IMR-90 (cell line): ENCODE results near the gene OXLD1. TPM values are rescaled to one million over a fixed set of nuclear protein-coding genes. Genes with fewer than 3 reads are reported as not detected.

Experiments used
- ATAC-seq: fragments of 200-7000 bp; cut with Tn5 transposase; 2 replicates; pipeline ENCODE4 v1.9.1; 2020; ENCODE audit warnings: low read depth, mild to moderate bottlenecking, moderate library complexity
- BruUV-seq: library from RNA; stranded (reverse); fragments of 400-500 nt; replicated peaks from 2 replicates; lab custom pipeline; 2021; lab: Mats Ljungman, UMichigan
- CTCF ChIA-PET: fragments of 300-600 bp; formaldehyde crosslinking; extraction: SDS; loops from one replicate; lab custom pipeline; 2021; ENCODE audit warnings: antibody characterized with exemption; lab: Yijun Ruan, JAX
- POLR2A ChIA-PET: fragments of 300-600 bp; sonication (Branson Sonifier 250); formaldehyde crosslinking; loops from one replicate; lab custom pipeline; 2022; ENCODE audit warnings: antibody characterized with exemption; ENCODE audit not compliant: unreplicated experiment; lab: Charles Lee
- DNase-seq: peaks from one replicate; pipeline ENCODE4 v3.0.0; 2013
- H2AFZ ChIP-seq: replicated peaks from 2 replicates; pipeline ENCODE3; 2013; ENCODE audit warnings: low read length, mild to moderate bottlenecking; ENCODE audit not compliant: poor library complexity
- H2AK5ac ChIP-seq: 2 replicates; pipeline ENCODE4 v1.6.1; 2013; ENCODE audit warnings: low read depth, low read length, inconsistent platforms
- H2AK9ac ChIP-seq: replicated peaks from 2 replicates; pipeline ENCODE3; 2013; ENCODE audit warnings: mild to moderate bottlenecking, low read depth, low read length, moderate library complexity; ENCODE audit not compliant: poor library complexity
- H2BK120ac ChIP-seq: 2 replicates; pipeline ENCODE4 v1.6.1; 2013; ENCODE audit warnings: low read depth, low read length, inconsistent platforms
- H2BK15ac ChIP-seq: 3 replicates; pipeline ENCODE4 v1.6.1; 2013; ENCODE audit warnings: low read depth, low read length, inconsistent platforms
- H2BK20ac ChIP-seq: 2 replicates; pipeline ENCODE4 v1.6.1; 2013; ENCODE audit warnings: low read depth, mild to moderate bottlenecking, inconsistent platforms, low read length, moderate library complexity
- H2BK5ac ChIP-seq: 2 replicates; pipeline ENCODE4 v1.6.1; 2013; ENCODE audit warnings: mild to moderate bottlenecking, low read depth, low read length, inconsistent platforms; ENCODE audit not compliant: poor library complexity, severe bottlenecking
- H3K14ac ChIP-seq: replicated peaks from 2 replicates; pipeline ENCODE4 v1.6.1; 2013; ENCODE audit warnings: low read depth, low read length, inconsistent platforms
- H3K18ac ChIP-seq: 2 replicates; pipeline ENCODE4 v1.6.1; 2013; ENCODE audit warnings: low read depth, low read length, control low read depth
- H3K23ac ChIP-seq: 2 replicates; pipeline ENCODE4 v1.6.1; 2013; ENCODE audit warnings: low read depth, low read length, inconsistent platforms
- H3K27ac ChIP-seq: 2 replicates; pipeline ENCODE4 v1.5.1; 2013; ENCODE audit warnings: mild to moderate bottlenecking, control low read depth, low read length; ENCODE audit not compliant: insufficient read depth
- H3K27me3 ChIP-seq: 2 replicates; pipeline ENCODE4 v1.6.1; 2013; ENCODE audit warnings: low read length; ENCODE audit not compliant: control insufficient read depth, insufficient read depth
- H3K36me3 ChIP-seq: 2 replicates; pipeline ENCODE4 v1.6.1; 2013; ENCODE audit warnings: low read length, mixed read lengths; ENCODE audit not compliant: control insufficient read depth, insufficient read depth
- H3K4ac ChIP-seq: 2 replicates; pipeline ENCODE4 v1.6.1; 2013; ENCODE audit warnings: low read depth, low read length, inconsistent platforms
- H3K4me1 ChIP-seq: 2 replicates; pipeline ENCODE4 v1.6.1; 2013; ENCODE audit warnings: low read length, mixed read lengths; ENCODE audit not compliant: control insufficient read depth, insufficient read depth
- H3K4me2 ChIP-seq: 2 replicates; pipeline ENCODE4 v1.6.1; 2013; ENCODE audit warnings: low read depth, mild to moderate bottlenecking, control low read depth, low read length, moderate library complexity
- H3K4me3 ChIP-seq: 2 replicates; pipeline ENCODE4 v1.5.1; 2013; ENCODE audit warnings: low read depth, mild to moderate bottlenecking, control low read depth, low read length, moderate library complexity; ENCODE audit not compliant: insufficient read depth
- H3K56ac ChIP-seq: 2 replicates; pipeline ENCODE4 v1.6.1; 2013; ENCODE audit warnings: low read length, inconsistent platforms; ENCODE audit not compliant: insufficient read depth; ENCODE audit errors: extremely low read depth
- H3K79me1 ChIP-seq, 2 experiments: 2 replicates each; pipeline ENCODE4 v1.6.1; 2013; ENCODE audit warnings: low read length in 2 of 2, inconsistent platforms in 1 of 2, low read depth in 1 of 2
- H3K9ac ChIP-seq: 2 replicates; pipeline ENCODE4 v1.6.1; 2013; ENCODE audit warnings: low read depth, low read length, control low read depth
- H3K9me1 ChIP-seq: 2 replicates; pipeline ENCODE4 v1.6.1; 2013; ENCODE audit warnings: low read length, inconsistent platforms; ENCODE audit not compliant: insufficient read depth
- H3K9me3 ChIP-seq: 2 replicates; pipeline ENCODE4 v1.6.1; 2013; ENCODE audit warnings: low read length; ENCODE audit not compliant: control insufficient read depth, insufficient read depth
- H4K20me1 ChIP-seq: 2 replicates; pipeline ENCODE4 v1.6.1; 2013; ENCODE audit warnings: low read length, inconsistent platforms; ENCODE audit not compliant: insufficient read depth
- H4K5ac ChIP-seq: 2 replicates; pipeline ENCODE4 v1.6.1; 2013; ENCODE audit warnings: mild to moderate bottlenecking, low read depth, low read length, control low read depth
- H4K8ac ChIP-seq, 2 experiments: 2 replicates each; pipeline ENCODE4 v1.6.1; 2013; ENCODE audit warnings: low read depth in 2 of 2, low read length in 2 of 2, control low read depth in 1 of 2, inconsistent platforms in 1 of 2
- H4K91ac ChIP-seq: 2 replicates; pipeline ENCODE4 v1.6.1; 2013; ENCODE audit warnings: low read depth, low read length, inconsistent platforms; ENCODE audit not compliant: insufficient read depth
- BHLHE40 ChIP-seq: fragments of 150-350 bp; IDR thresholded peaks from 2 replicates; pipeline ENCODE4 v1.6.1; 2016; ENCODE audit warnings: mild to moderate bottlenecking, low read depth, low read length
- CEBPB ChIP-seq: IDR thresholded peaks from 2 replicates; pipeline ENCODE4 v1.6.1; 2012; ENCODE audit warnings: low read depth, low read length, improper control_type of control experiment
- CHD1 ChIP-seq: IDR thresholded peaks from 2 replicates; pipeline ENCODE4 v1.6.1; 2012; ENCODE audit warnings: low read depth, low read length, improper control_type of control experiment
- CTCF ChIP-seq: conservative IDR thresholded peaks from 2 replicates; pipeline ENCODE4 v1.5.1; 2012; ENCODE audit warnings: mild to moderate bottlenecking, low read depth, low read length, improper control_type of control experiment
- ELK1 ChIP-seq: fragments of 150-350 bp; IDR thresholded peaks from 2 replicates; pipeline ENCODE4 v1.6.1; 2016; ENCODE audit warnings: low read depth, mild to moderate bottlenecking, low read length, moderate library complexity, borderline replicate concordance
- FOS ChIP-seq: fragments of 150-350 bp; IDR thresholded peaks from 2 replicates; pipeline ENCODE4 v1.6.1; 2016; ENCODE audit warnings: low read depth, low read length
- MAFK ChIP-seq: IDR thresholded peaks from 2 replicates; pipeline ENCODE4 v1.6.1; 2012; ENCODE audit warnings: low read depth, low read length, improper control_type of control experiment
- MAZ ChIP-seq: IDR thresholded peaks from 2 replicates; pipeline ENCODE4 v1.6.1; 2012; ENCODE audit warnings: low read depth, mild to moderate bottlenecking, low read length, improper control_type of control experiment, moderate library complexity, borderline replicate concordance
- MXI1 ChIP-seq: IDR thresholded peaks from 2 replicates; pipeline ENCODE4 v1.6.1; 2012; ENCODE audit warnings: low read depth, mild to moderate bottlenecking, low read length, moderate library complexity, borderline replicate concordance
- NFE2L2 ChIP-seq: fragments of 150-350 bp; IDR thresholded peaks from 2 replicates; pipeline ENCODE4 v1.6.1; 2016; ENCODE audit warnings: low read depth, mild to moderate bottlenecking, low read length
- POLR2A ChIP-seq: IDR thresholded peaks from 2 replicates; pipeline ENCODE4 v1.6.1; 2012; ENCODE audit warnings: mild to moderate bottlenecking, low read depth, low read length
- RAD21 ChIP-seq: IDR thresholded peaks from 2 replicates; pipeline ENCODE4 v1.6.1; 2012; ENCODE audit warnings: low read length, improper control_type of control experiment
- RCOR1 ChIP-seq: IDR thresholded peaks from 2 replicates; pipeline ENCODE4 v1.6.1; 2012; ENCODE audit warnings: mild to moderate bottlenecking, low read length, improper control_type of control experiment; ENCODE audit not compliant: insufficient replicate concordance
- RFX5 ChIP-seq: IDR thresholded peaks from 2 replicates; pipeline ENCODE4 v1.8.0; 2012; ENCODE audit warnings: low read depth, mild to moderate bottlenecking, low read length, moderate library complexity
- SMC3 ChIP-seq: fragments of 150-350 bp; IDR thresholded peaks from 2 replicates; pipeline ENCODE4 v1.6.1; 2016; ENCODE audit warnings: low read depth, mild to moderate bottlenecking, antibody characterized with exemption, low read length, moderate library complexity
- USF2 ChIP-seq: fragments of 150-350 bp; IDR thresholded peaks from 2 replicates; pipeline ENCODE4 v1.6.1; 2017; ENCODE audit warnings: mild to moderate bottlenecking, antibody characterized with exemption, low read length, low read depth
- WGBS, 2 experiments: methylation state at CpG; one replicate each; pipeline versions ENCODE4 v1.1.5 to v1.1.7; 2013; ENCODE audit warnings: missing lambda C conversion rate in 2 of 2; ENCODE audit not compliant: insufficient read length in 1 of 2; ENCODE audit errors: extremely low coverage in 2 of 2; 5-methylcytosine and 5-hydroxymethylcytosine counted together
- dilution Hi-C: fragments of 300-500 bp; cut with HindIII; formaldehyde crosslinking; loops from one replicate; pipeline ENCODE4 v1.14.3; 2018; ENCODE audit warnings: low sequenced_read_pairs; ENCODE audit not compliant: unreplicated experiment
- in situ Hi-C: fragments of 300-500 bp; cut with MboI; formaldehyde crosslinking; loops from 3 replicates; pipeline ENCODE4 v1.14.3; 2019; ENCODE audit warnings: low sequenced_read_pairs, inconsistent platforms, mixed read lengths
- intact Hi-C: fragments of 100-400 bp; cut with micrococcal nuclease; formaldehyde crosslinking; loops from 2 replicates; pipeline ENCODE4 v1.10.0; 2022
- polyA plus RNA-seq, 3 experiments: library from polyadenylated mRNA; depleted of rRNA; stranded (reverse); fragments of >200 nt; gene quantifications; 2 replicates each; pipeline ENCODE4 v1.2.3, GENCODE V29; 2012; ENCODE audit warnings: low replicate concordance in 1 of 3
- total RNA-seq: library from RNA; depleted of rRNA; stranded (reverse); fragments of >200 nt; gene quantifications from 2 replicates; pipeline ENCODE4 v1.2.3, GENCODE V29; 2012

The OXLD1 gene
- total and polyA plus RNA-seq, 2 of the 4 experiments (the other 2 are of a cell fraction), result 9.9 to 22.3 TPM

GRCh38 chr17:81647640-81648012, 18.8 kb downstream of the OXLD1 start:
- DNase-seq (no peak), ATAC-seq (no peak)
- no peak overlapping the region for H2BK20ac ChIP-seq
- intact Hi-C loops (no loop called here), dilution Hi-C loops (no loop called here), in situ Hi-C loops (no loop called here)
- no peak overlapping the region for H3K9ac ChIP-seq
- H3K9me1 ChIP-seq, result peaks cover 12% of the 10 kb centered on the region
- no peak overlapping the region for H3K27ac ChIP-seq
- no peak overlapping the region for H3K4ac ChIP-seq
- peaks cover 0 to 1% of the 10 kb centered on the region in 2 experiments; a peak in 1 of 4 replicates for H3K79me1 ChIP-seq
- H3K4me3 ChIP-seq, result no peak overlapping the region
- H3K36me3 ChIP-seq, result 0 out of 2 replicates have a peak, but pooled peaks cover 2% of the 10 kb centered on the region
- no peak overlapping the region for H4K91ac ChIP-seq
- ChIA-PET POLR2A (no interaction called here), CTCF (no interaction called here)
- no peak overlapping the region for H4K8ac ChIP-seq
- H3K4me1 ChIP-seq, result peaks cover 6% of the 10 kb centered on the region
- no peak overlapping the region for H4K5ac ChIP-seq
- whole genome bisulfite sequencing, 2 experiments, result 4% methylated on average over 12 of the region's 21 CpGs; no CpG with 5 or more reads in 1 of the 2 experiments
- H3K27me3 ChIP-seq, result peaks cover 19% of the 10 kb centered on the region
- H2BK5ac ChIP-seq, result no peak overlapping the region
- H3K23ac ChIP-seq, result no peak overlapping the region
- no peak overlapping the region for H3K14ac ChIP-seq
- H2AK9ac ChIP-seq, result no peak overlapping the region
- H3K4me2 ChIP-seq, result no peak overlapping the region
- BruUV-seq, result no TSS peak
- H2AFZ ChIP-seq, result peak overlapping the region; percentile 13
- no peak overlapping the region for H2AK5ac ChIP-seq
- peaks cover 3% of the 10 kb centered on the region; the same call in 1 of the 2 replicates for H4K20me1 ChIP-seq
- H2BK15ac ChIP-seq, result no peak overlapping the region
- TF ChIP-seq FOS (no peak), NFE2L2 (no peak), POLR2A (no peak), RCOR1 (no peak), MXI1 (no peak), CEBPB (no peak), RAD21 (no peak), CHD1 (no peak), MAZ (no peak), USF2 (no peak), RFX5 (no peak), SMC3 (no peak), BHLHE40 (no peak), CTCF (no peak), MAFK (no peak), ELK1 (no peak)
- H2BK120ac ChIP-seq, result no peak overlapping the region
- peaks cover 8% of the 10 kb centered on the region; the same call in 1 of the 2 replicates for H3K9me3 ChIP-seq
- no peak overlapping the region for H3K18ac ChIP-seq
- no peak overlapping the region for H3K56ac ChIP-seq
